NCI-H146 (cell line): ENCODE results near the gene ZNHIT2.
"Not testable (repeated sequence)": the region's sequence is repeated elsewhere in the genome, so short reads cannot be mapped to it uniquely, and the experiment has no call there.

Experiments
- DNase-seq: peaks from one replicate; lab custom pipeline; 2025; lab: John Stamatoyannopoulos, UW

ZNHIT2 gene

DNA sequence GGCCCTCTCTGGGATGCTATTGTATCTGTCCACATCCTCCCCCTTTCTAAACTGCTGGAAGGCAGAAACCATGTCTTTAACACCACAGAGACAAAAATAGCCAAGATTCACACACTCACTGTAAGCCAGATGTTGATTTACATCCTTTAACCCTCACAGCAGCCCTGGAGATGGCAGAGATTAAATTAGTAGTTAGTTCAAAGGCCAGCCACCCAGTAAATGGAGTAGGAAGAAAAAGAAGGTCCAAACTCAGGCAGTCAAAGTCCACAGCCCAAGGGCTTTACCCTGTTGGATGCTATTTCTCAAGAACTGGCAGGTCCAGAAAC is 2.1 kb upstream of the ZNHIT2 start:
- DNase-seq = no peak

DNA sequence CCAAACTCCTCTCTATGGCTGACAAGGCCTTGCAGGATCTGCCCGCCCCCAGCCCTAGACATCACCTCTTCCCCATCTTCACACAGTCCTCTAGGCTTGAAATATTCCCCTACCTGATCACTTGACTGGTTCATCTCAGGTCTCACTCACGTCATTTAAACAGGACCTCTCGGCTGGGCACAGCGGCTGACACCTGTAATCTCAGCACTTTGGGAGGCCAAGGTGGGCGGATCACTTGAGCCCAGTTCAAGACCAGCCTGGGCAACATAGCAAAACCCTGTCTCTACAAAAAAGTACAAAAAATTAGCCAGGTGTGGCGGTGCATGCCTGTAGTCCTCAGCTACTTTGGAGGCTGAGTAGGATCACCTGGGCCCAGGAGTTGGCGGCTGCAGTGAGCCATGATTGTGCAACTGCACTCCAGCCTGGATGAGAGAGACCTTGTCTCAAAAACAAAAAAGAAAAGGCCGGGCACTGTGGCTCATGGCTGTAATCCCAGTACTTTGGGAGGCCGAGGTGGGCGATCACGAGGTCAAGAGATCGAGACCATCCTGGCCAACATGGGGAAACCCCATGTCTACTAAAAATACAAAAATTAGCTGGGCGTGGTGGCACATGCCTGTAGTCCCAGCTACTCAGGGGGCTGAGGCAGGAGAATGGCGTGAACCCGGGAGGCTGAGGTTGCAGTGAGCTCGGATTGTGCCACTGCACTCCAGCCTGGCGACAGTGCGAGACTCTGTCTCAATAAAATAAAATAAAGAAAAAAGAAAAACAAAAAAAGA is 1.6 kb upstream of the ZNHIT2 start:
- not testable (repeated sequence) for DNase-seq

DNA sequence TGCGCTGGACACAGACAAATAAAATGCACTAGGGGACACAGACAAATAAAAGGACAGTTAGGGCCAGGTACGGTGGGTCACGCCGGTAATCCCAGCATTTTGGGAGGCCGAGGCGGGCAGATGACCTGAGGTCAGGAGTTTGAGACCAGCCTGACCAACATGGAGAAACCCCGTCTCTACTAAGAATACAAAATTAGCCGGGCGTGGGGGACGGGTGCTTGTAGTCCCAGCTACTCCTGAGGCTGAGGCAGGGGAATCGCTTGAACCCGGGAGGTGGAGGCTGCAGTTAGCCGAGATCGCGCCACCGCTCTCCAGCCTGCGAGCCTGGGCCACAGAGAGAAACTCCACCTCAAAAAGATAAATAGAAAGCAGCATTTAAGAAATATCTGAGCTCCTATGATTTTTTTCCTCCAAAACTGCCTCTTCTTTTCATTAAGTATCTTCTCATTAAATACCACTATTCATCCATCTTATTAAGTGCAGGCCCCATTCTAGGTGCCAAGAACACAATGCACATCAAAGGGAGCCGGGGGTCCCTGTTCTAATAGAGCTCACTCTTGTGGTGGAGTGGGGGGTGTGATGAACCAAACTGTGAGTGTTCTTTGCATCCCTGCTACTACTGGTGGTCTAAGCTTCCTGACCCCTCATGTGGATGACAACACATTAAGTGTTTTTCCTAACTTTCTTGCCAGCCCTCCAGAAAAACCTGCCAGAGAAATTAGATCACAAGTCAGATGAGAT is 766 bp upstream of the ZNHIT2 start:
- DNase-seq = no peak

DNA sequence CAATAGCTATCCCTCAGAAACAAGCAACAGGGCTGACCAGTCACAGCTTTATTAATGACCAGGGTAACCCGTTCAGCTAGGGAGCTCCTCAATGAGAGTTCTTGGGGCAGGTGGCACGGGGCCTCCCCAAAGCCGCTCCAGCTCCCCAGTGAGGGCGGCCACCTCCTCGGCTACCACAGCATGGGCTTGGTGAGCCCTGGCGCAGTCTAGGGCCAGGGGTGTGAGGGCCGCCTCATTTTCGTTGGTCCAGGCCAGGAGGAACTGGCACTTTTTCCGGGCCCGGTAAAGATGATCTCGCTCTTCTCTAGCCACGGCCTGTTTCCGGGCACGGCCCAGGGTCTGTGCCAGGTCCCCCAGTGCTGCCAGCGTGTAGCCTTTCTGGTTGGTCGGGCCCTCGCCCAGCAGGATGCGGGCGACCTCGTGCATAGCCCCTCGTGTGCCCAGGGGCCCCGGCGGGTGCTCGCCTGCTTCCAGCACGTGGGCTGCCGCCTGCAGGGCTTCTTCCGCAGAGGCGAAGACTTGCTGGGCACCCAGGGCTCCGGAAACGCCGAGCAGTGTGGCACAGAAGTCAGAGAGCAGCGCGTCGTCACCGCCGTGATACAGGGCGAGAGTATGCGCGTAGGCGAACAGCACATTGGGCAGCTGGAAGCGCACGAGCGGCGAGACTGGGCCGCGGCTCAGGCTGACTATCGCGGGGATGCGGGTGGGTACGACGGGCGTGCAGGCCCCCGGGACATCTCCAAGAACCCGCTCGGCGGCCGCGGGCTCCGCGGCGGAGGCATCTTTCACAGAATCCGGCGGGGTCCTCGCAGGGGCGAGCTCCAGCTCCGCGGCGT is 913 bp downstream of the ZNHIT2 start:
- peak; percentile 52 for DNase-seq

DNA sequence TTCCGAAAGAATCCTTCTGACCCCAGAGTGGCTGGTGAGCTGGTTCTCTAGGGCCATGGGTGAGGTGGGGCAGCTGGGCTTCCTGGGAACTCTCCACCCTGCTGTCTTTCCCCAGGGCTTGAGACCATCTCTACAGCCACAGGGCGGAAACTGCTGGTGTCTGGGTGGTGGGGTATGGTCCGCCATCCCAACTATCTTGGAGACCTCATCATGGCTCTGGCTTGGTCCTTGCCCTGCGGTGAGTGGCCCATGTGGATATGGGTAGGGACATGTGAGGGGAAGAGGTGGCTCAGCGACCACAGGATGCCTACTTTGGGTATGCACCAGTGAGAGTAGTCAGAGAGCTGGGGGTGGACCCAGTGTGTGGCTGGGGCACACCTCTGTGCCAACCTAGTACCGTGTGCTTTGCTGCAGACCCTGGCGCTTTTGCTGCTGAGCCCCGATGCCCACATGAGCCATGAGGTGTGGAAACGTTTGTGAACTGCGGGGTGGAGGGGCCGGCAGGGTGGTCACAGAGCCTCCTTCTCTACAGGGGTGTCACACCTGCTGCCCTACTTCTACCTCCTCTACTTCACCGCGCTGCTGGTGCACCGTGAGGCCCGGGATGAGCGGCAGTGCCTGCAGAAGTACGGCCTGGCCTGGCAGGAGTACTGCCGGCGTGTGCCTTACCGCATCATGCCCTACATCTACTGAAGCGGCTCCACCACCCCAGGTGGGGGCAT is 2.0 kb downstream of the ZNHIT2 start:
- DNase-seq = no peak

DNA sequence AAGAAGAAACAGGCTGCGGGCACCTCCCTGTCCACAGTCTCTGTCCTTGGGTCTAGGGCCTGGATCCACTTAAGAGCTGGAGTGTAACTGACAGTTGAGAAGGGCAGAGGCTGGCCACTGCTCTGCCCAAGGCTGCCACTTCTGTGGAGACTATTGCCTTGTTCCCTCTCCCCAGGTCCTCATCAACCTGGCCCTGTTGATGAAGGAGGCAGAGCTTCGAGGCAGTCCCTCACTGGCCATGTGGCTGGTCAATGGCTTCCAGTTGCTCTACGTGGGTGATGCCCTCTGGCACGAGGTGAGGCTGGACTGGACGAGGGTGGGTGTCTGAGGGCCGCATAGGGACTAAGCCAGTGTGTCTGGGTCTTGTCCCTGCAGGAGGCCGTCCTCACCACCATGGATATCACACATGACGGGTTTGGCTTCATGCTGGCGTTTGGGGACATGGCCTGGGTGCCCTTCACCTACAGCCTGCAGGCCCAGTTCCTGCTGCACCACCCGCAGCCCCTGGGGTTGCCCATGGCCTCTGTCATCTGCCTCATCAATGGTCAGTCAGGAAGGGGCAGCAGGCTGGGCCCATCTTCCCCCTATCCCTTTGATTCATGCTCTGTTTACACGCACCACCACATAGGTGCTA is 2.8 kb downstream of the ZNHIT2 start:
- no peak for DNase-seq

DNA sequence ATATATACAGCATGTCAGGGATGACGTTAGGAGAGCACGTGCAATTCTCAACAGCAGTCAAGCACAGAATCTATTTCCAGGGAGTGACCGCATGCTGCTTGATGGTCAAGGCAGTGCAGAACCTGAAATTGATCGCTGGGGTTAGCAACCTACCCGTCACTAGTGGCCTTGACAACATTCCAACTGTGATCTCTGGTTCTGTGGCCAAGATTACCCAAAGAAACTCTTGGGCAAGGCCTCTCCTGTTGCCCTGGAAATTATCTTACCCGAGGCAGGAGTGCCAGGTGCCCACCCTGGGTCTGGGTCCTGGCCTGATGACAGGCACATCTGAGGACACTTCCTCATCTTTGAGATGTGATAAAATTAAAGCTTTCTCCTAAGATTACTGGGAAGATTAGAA is 3.7 kb downstream of the ZNHIT2 start:
- no peak for DNase-seq

DNA sequence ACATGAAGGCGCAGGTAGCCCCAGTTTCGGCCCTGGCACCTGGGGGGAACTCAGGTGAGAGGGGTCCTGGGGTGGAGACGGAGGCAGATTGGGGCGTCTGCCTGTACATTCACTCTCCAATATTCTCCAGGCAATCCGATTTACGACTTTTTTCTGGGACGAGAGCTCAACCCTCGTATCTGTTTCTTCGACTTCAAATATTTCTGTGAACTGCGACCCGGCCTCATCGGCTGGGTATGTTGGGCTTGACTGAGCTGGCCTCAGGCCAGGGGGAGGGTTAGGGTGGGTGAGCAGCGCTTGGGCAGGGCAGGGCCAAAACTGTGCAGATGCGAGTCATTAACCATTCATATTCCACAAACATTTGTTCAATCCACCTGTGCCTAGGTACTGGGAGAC is 4.1 kb downstream of the ZNHIT2 start:
- peak; percentile 30 for DNase-seq

DNA sequence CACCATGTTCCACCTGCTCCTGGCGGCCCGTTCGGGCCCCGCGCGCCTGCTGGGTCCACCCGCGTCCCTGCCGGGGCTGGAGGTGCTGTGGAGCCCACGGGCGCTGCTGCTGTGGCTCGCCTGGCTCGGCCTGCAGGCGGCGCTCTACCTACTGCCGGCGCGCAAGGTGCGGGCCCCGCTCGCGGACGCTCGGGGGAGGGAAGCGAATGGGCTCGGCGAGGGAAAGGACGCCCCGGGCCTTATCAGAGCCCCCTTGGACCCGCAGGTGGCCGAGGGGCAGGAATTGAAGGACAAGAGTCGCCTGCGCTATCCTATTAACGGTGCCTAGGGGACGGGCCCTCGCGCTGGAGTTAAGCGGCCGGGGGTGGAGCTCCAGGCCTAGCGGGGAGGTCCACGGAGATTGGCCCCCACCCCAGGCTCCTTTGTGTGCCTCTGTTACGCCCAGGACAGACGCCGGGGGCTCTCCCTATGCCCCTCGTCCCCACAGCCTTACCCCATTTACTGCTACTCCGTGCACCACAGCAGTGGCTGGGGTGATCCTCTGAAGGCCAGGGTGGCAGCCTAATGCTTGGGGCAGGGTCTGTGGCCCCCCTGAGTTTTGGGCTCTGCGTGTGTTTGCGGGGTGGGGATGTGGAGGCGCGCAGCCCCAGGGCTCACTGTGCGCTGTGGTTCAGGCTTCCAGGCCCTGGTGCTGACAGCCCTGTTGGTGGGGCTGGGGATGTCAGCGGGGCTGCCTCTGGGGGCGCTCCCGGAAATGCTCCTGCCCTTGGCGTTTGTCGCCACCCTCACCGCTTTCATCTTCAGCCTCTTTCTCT is 4.7 kb downstream of the ZNHIT2 start:
- DNase-seq = peak; percentile 81

DNA sequence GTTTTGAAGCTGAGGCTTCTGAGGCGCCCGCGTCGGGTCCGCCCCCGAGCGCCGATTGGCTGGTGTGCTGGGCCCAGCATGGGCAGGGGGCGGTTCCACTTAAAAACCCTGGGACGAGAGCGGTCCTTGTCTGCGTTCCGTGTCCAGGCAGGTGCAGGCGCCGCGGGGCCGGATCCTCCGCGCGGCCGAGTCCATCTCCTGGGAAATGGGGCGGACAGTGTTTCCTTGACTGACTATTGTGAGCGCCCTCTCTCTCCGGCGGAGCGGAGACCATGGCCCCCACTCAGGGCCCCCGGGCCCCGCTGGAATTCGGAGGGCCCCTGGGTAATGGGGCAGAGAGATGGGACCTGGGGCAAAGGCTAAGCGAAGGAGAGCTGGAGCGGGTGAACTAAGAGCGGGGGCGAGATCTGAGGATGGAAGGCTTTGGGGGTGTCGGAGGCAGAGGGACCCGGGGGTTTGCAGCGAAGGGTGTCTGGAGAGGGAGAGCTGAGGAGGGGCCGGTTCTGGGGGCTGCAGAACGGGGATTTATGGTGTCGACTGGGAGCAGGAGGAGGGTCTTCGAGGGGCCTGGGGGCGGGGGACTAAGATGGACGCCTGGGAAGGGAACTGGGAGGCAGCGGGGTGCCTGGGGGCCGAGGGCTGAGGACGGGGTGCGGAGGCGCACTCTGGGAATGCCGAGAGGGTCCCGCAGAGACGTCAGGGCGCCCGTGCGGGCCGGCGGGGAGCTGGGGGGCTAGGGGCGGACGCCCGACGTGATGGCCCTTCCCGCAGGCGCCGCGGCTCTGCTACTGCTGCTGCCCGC is 5.6 kb downstream of the ZNHIT2 start, which contains the start of gene TM7SF2:
TSS of gene TM7SF2 (plus strand) at position 129 of the 802 bp plus-strand sequence. CDS start at position 273, 144 bp downstream.
- peak; percentile 98 for DNase-seq

DNA sequence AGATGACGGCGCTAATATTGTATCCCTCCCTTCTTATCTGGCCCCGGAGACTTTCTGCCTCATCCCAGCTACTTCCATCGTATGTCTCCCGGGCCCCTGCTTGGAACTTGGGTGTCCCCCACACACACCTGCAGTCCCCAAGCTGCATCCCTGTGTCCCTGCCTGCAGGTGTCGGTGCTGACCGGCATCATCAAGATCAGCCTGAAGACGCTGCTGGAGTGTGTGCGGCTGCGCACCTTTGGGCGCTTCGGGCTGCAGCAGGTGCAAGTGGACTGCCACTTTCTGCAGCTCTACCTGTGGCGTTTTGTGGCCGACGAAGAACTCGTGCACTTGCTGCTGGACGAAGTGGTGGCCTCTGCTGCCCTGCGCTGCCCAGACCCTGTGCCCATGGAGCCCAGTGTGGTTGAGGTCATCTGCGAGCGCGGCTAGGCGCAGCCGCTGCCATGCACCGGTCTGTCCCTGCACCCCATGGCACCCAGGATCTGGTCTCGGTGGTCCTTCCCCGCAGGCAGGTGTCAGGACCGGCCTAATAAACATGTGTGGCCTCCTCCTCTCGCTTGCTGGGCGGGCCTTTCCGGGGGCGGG is 6.2 kb downstream of the ZNHIT2 start:
- no peak for DNase-seq

DNA sequence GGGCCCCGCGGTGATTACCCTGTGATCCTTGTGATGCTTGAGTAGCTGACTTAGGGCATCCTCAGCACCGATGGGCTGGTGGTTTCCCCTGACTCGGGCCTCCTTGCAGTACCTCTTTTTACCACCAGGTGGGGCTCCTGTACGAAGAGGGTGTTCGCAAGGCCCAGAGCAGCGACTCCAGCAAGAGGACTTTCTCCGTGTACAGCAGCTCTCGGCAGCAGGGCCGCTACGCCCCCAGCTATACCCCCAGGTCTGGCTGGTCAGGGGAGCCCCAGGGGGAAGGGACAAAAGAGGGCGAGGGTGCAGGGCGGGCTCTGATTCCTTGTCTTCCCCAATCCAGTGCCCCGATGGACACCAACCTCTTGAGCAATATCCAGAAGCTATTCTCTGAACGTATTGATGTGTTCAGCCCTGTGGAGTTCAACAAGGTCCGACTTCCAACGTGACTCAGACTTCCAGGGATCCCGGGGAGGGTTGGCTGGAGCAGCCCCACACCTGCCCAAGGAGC is 7.1 kb downstream of the ZNHIT2 start:
- peak; percentile 76 for DNase-seq

DNA sequence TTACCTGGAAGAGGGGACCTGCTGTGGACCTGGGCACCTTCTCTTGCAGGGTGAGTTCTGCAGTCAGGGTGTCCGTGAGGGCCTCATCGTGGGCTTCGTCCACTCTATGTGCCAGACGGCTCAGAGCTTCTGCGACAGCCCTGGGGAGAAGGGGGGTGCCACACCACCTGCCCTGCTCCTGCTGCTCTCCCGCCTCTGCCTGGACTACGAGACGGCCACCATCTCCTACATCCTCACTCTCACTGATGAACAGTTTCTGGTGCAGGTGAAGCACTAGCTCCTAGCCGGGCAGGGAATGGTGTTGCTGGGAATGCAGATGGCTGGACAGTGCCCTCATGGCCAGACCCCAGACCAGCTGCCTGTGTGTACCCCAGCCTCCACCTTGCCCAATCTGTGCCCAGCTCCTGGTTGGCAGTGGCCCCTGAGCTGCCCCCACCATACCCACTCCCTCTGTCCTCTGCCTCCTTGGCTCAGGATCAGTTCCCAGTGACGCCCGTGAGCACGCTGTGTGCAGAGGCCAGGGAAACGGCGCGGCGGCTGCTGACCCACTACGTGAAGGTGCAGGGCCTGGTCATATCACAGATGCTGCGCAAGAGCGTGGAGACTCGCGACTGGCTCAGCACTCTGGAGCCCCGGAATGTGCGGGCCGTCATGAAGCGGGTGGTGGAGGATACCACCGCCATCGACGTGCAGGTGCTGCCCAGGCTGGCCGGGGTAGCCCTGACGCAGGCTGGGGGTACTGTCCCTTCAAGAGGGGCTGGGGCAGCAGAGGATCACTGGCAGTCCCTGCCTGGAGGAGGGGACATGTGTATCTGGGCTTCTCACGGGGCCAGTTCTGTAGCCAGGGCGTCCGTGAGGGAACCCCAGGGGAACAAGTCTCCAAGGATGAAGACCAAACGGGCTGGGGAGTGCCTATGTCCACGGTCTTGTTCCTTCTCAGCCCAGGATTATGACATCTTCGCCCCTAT is 8.0 kb downstream of the ZNHIT2 start:
- no peak for DNase-seq

DNA sequence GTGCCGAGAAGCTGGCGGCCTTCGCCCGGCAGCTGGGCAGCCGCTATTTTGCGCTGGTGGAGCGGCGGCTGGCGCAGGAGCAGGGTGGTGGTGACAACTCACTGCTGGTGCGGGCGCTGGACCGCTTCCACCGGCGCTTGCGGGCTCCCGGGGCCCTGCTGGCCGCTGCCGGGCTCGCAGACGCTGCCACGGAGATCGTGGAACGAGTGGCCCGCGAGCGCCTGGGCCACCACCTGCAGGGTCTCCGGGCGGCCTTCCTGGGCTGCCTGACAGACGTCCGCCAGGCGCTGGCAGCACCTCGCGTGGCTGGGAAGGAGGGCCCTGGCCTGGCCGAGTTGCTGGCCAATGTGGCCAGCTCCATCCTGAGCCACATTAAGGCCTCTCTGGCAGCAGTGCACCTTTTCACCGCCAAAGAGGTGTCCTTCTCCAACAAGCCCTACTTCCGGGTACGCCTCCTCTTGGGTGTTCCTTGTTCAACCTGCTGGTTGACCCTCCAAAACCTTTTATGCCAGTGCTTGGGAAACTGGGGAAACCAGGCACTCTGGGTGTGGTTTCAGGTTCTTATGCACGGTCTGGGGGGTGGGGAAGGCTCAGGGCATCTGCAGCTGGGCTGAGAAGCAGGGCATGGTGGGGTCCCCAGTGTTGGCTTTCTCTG is 8.9 kb downstream of the ZNHIT2 start:
- no peak for DNase-seq

DNA sequence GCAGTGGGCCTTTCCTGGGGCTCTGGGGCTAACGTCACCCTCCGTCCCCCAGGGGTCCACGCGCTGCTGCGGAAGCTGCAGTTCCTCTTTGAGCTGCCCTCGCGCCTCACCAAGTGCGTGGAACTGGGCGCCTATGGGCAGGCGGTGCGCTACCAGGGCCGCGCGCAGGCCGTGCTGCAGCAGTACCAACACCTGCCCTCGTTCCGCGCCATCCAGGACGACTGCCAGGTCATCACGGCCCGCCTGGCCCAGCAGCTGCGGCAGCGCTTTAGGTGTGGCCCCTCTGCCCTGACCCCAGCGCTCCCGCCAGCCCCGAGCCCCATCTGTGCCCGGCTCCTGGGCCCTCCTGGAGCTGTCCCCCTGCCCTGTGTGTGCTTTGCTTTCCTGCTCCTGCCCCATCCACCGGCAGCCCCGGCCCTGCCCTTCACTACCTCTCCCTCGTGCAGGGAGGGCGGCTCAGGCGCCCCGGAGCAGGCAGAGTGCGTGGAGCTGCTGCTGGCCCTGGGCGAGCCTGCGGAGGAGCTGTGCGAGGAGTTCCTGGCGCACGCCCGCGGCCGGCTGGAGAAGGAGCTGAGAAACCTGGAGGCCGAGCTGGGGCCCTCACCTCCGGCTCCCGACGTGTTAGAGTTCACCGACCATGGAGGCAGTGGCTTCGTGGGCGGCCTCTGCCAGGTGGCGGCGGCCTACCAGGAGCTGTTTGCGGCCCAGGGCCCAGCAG is 9.6 kb downstream of the ZNHIT2 start:
- no peak for DNase-seq

DNA sequence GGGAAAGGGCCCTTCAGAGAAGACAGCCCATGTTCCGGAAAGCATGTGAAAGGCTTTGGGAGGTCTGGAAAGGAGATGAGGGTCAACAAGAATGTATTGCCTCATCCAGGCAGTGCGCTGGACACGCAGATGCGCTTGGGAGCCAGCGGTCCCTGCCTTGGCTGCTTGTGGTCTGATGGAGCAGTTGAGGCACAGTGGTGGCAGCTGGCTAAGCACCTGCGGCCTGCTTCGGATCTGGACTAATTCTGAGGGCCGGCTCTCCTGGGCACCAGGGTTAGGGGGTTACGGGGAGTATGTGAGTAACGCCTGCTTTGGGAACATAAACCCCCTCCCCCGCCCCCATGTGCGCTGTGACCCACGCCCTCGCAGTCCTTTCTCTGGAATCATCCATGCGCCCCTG is 10.4 kb downstream of the ZNHIT2 start:
- DNase-seq = no peak

DNA sequence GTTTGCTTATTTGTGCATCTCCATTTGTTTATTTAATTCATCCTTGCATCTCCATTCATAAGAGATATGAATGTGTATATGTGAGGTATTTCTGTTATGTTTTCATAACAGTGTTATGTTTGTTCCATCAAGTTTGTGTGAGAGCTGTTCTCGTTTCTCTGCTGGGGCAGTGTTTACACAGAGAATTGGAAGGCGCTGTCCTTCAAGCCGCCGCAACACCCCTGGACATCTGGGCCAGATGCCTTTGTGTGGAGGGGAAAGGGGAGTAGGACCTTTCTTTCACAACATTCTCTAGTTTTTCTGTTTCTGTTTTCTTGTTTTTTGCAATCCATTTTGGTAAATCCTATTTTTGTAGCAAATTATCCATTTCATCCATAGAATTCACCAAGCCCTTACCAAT is 12.9 kb downstream of the ZNHIT2 start:
- DNase-seq = no peak
